ENCODE measurements around the gene SLC43A1. TPM values are rescaled to one million over a fixed set of nuclear protein-coding genes. Genes with fewer than 3 reads are reported as not detected.

SLC43A1 gene
- total RNA-seq, 1 donor from 2014 or later = 3.3 TPM

DNA sequence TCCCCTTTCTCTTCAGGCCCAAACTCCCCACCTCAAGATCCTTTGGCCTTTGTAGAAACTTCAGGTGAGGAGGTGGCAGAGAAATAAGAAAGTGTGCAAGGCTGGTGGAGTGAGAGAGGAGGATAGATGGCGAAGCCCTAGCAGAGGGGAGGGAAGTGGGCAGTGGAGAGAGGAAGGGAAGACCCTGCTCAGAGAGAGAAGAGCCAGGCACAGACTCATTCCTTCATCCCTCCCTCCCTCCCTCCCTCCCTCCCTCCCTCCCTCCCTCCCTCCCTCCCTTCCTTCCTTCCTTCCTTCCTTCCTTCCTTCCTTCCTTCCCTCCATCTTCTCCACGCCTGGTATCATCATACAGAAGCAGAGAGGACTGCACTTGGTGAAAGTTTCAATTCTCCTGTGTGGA lies 34.2 kb downstream of the SLC43A1 start:
- no peaks in the 10 kb centered on the region for H3K9me3 Mint-ChIP-seq
- H3K36me3 Mint-ChIP-seq = no peaks in the 10 kb centered on the region
- TF ChIP-seq, protein P1, sequence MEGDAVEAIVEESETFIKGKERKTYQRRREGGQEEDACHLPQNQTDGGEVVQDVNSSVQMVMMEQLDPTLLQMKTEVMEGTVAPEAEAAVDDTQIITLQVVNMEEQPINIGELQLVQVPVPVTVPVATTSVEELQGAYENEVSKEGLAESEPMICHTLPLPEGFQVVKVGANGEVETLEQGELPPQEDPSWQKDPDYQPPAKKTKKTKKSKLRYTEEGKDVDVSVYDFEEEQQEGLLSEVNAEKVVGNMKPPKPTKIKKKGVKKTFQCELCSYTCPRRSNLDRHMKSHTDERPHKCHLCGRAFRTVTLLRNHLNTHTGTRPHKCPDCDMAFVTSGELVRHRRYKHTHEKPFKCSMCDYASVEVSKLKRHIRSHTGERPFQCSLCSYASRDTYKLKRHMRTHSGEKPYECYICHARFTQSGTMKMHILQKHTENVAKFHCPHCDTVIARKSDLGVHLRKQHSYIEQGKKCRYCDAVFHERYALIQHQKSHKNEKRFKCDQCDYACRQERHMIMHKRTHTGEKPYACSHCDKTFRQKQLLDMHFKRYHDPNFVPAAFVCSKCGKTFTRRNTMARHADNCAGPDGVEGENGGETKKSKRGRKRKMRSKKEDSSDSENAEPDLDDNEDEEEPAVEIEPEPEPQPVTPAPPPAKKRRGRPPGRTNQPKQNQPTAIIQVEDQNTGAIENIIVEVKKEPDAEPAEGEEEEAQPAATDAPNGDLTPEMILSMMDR (IDR thresholded peaks at IDR 0.05; ENCODE audit: unreplicated experiment) = no peak
- H3K27ac Mint-ChIP-seq = no peak overlapping the region
- H3K27me3 Mint-ChIP-seq (ENCODE audit: low read depth) = peaks cover 82% of the 10 kb centered on the region
- DNase-seq (ENCODE audit: low spot score in 2 of 2, unreplicated experiment in 2 of 2) = no peak
- H3K4me3 Mint-ChIP-seq = peak overlapping the region; percentile 53
- peaks cover 20% of the 10 kb centered on the region for H3K4me1 Mint-ChIP-seq

DNA sequence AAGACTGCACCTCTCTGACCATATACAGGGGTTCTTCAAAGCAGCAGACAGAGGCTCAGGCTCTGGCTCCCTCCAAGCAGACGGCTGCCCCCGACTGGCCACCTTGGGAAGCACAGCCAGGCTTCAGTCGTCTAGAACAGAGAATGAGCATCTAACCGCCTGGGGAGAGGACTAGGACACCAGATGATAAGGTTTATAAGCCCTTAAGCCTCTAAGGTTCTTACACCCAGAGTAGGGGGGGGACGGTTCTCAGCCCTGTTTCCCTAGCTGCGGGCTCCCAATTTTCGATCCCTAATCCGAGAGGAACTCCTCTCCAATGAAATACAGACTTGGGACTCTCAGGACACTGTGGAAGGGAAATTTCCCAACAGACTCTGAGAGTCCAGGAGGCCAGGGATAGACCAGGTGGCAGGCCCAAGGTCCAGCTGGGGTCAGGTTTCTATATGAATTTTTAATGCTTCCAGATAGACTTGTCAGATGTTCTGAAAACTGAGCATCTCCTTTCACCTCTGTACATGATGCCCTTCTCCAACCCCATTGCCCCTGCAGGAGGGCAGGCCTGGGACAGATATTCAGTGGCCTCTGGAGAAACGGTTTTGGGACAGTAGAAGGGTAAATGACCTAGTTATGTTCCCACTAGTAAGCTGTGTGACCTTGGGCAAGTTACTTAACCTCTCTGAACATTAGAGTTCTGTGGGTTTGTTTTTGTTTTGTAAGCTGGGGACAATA lies 34.9 kb downstream of the SLC43A1 start:
- DNase-seq (ENCODE audit: low spot score in 2 of 2, unreplicated experiment in 2 of 2) = peak in 1 of 2 experiments; percentile 60
- Mint-ChIP-seq H3K27ac (no peak overlapping the region), H3K36me3 (no peaks in the 10 kb centered on the region), H3K4me3 (no peak overlapping the region), H3K9me3 (no peaks in the 10 kb centered on the region), H3K4me1 (peaks cover 25% of the 10 kb centered on the region), H3K27me3 (ENCODE audit: low read depth) (peaks cover 89% of the 10 kb centered on the region)
- TF ChIP-seq, protein P1 (IDR thresholded peaks at IDR 0.05; ENCODE audit: unreplicated experiment) = peak; percentile 36

DNA sequence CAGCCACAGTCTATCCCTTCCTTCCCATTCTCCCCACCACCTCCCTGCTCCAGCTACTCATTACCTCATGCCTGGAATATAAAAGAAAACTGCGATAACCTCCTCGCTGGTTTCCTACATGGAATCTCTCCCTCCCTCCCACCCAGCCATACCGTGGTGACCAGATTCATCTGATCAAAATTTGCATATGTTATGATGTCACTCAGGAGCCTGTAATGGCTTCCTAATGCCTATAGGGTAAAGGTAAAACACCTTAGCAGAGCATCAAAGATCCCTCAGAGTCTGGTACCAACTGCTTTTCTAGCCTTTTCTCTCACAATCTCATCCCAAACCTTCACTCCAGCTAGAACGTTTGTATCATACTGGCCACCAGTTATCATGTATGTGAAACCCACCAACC lies 35.6 kb downstream of the SLC43A1 start:
- no peaks in the 10 kb centered on the region for H3K36me3 Mint-ChIP-seq
- peaks cover 94% of the 10 kb centered on the region for H3K27me3 Mint-ChIP-seq (ENCODE audit: low read depth)
- H3K4me1 Mint-ChIP-seq = peaks cover 25% of the 10 kb centered on the region
- no peak overlapping the region for H3K4me3 Mint-ChIP-seq
- no peaks in the 10 kb centered on the region for H3K9me3 Mint-ChIP-seq
- no peak for DNase-seq (ENCODE audit: low spot score in 2 of 2, unreplicated experiment in 2 of 2)
- TF ChIP-seq, protein P1 (IDR thresholded peaks at IDR 0.05; ENCODE audit: unreplicated experiment) = no peak
- no peak overlapping the region for H3K27ac Mint-ChIP-seq

DNA sequence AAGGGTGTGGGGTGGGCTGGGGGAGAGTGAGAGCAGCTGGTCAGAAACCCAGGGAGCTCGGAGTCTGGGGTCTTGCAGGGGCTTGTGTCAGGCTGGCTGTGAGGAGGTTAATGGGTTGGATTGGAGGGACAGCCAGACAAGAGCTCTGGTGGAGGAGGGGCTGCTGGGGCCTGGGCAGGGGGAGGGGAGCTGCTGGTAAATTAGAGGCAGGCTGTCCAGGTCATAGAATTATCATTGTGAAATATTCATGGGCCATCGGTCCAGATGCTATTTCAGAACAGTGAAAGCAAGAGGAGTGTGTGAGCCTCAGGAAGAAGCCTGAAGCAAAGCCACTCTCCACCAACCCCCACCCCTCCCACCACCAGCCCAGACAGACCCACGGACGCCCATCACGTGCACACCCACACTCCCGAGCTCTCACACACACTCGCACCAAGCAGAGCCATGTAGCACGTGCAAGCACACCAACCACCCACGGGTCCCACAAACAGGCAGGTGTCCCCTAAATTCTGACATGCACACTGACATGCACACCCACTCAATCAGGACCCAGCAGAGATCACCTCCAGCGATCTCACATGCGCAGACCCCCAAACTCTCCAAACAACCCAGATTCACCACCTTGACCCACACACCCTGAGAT lies 36.4 kb downstream of the SLC43A1 start:
- H3K4me3 Mint-ChIP-seq = no peak overlapping the region

DNA sequence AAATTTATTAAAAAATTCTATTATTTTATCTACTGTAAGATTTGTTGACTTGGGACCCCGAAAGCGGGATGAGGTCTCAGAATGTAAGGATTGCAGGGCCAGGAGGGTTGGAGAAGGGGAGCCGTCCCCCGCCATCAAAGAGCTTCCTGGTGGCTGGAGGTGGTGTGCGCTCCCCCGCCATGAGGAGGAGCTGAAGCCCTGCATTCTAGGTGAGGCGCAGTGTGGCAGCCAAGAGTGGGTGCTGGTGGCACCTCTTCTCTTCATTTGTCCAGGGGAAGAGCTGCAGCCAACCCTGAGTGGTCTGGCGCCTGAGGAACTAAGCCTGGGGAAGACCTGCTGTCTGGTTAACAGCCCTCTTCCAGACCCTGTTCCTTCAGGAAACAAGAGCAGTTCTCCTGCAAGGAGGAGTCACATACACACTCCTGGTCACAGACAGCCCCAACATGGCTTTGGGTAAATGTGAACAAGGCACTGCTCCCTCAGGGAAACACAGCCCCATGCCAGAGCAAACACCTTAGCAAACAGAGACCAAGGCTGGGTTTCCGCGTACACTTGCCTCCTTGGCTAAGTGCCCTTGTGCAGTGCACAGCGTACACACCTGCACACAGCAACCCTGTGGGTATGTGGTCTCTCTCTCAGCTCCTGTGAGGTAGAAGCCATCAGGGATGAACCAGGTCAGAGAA lies 37.9 kb downstream of the SLC43A1 start:
- DNase-seq (ENCODE audit: low spot score in 2 of 2, unreplicated experiment in 2 of 2) = no peak
- Mint-ChIP-seq H3K36me3 (no peaks in the 10 kb centered on the region), H3K9me3 (no peaks in the 10 kb centered on the region), H3K27ac (no peak overlapping the region), H3K4me3 (peak overlapping the region; percentile 58), H3K27me3 (ENCODE audit: low read depth) (peaks cover 96% of the 10 kb centered on the region), H3K4me1 (peaks cover 19% of the 10 kb centered on the region)
- TF ChIP-seq, protein P1 (IDR thresholded peaks at IDR 0.05; ENCODE audit: unreplicated experiment) = no peak

More for the DNA sequence above, 36.4 kb downstream of the SLC43A1 start:
- H3K9me3 Mint-ChIP-seq = no peaks in the 10 kb centered on the region
- TF ChIP-seq, protein P1 (IDR thresholded peaks at IDR 0.05; ENCODE audit: unreplicated experiment) = no peak
- no peaks in the 10 kb centered on the region for H3K36me3 Mint-ChIP-seq
- H3K4me1 Mint-ChIP-seq = peaks cover 25% of the 10 kb centered on the region
- H3K27ac Mint-ChIP-seq = no peak overlapping the region
- H3K27me3 Mint-ChIP-seq (ENCODE audit: low read depth) = peaks cover 94% of the 10 kb centered on the region
- DNase-seq (ENCODE audit: low spot score in 2 of 2, unreplicated experiment in 2 of 2) = no peak
